ENCODE results near the gene OTOP3.

The OTOP3 gene

GRCh38 chr17:74924250-74924948, 11.3 kb upstream of the OTOP3 start, which contains the start of gene OTOP2:
Gene OTOP2 (plus strand): TSS chr17:74924273. CDS start chr17:74924633, 360 bp downstream.
- no peak; the same call in 1 of the 3 replicates for ATAC-seq
- TF ChIP-seq PPARA (CRISPR knock-in tag; IDR thresholded peaks at IDR 0.05; ENCODE audit: borderline replicate concordance) (no peak), PATZ1 (CRISPR knock-in tag; IDR thresholded peaks at IDR 0.05; ENCODE audit: borderline replicate concordance) (no peak), BACH2 (CRISPR knock-in tag; IDR thresholded peaks at IDR 0.05; ENCODE audit: borderline replicate concordance) (no peak), ZC3H10 (CRISPR knock-in tag; IDR thresholded peaks at IDR 0.05) (no peak), ZNF8 (CRISPR knock-in tag; IDR thresholded peaks at IDR 0.05) (no peak), TOX (CRISPR knock-in tag; IDR thresholded peaks at IDR 0.05; ENCODE audit: borderline replicate concordance) (no peak), TCF4 (CRISPR knock-in tag; IDR thresholded peaks at IDR 0.05; ENCODE audit: borderline replicate concordance) (no peak), ZFP30 (CRISPR knock-in tag; IDR thresholded peaks at IDR 0.05) (no peak), GLIS3 (CRISPR knock-in tag; IDR thresholded peaks at IDR 0.05) (no peak), CREB5 (CRISPR knock-in tag; IDR thresholded peaks at IDR 0.05; ENCODE audit: low read depth) (no peak), SNAI2 (CRISPR knock-in tag; IDR thresholded peaks at IDR 0.05) (no peak), ARNTL (CRISPR knock-in tag; IDR thresholded peaks at IDR 0.05; ENCODE audit: borderline replicate concordance, low read depth) (no peak), ZNF565 (CRISPR knock-in tag; conservative IDR thresholded peaks at IDR 0.05; ENCODE audit: low read depth) (no peak), TSHZ2 (CRISPR knock-in tag; IDR thresholded peaks at IDR 0.05) (no peak), CSRNP3 (CRISPR knock-in tag; IDR thresholded peaks at IDR 0.05) (no peak), ISL1 (CRISPR knock-in tag; IDR thresholded peaks at IDR 0.05) (no peak), RARB (CRISPR knock-in tag; IDR thresholded peaks at IDR 0.05) (no peak), POU6F1 (CRISPR knock-in tag; IDR thresholded peaks at IDR 0.05; ENCODE audit: borderline replicate concordance, low read depth) (no peak), ESRRG (CRISPR knock-in tag; IDR thresholded peaks at IDR 0.05) (no peak), CSDC2 (CRISPR knock-in tag; IDR thresholded peaks at IDR 0.05) (no peak)

- TF ChIP-seq SNAI2 (CRISPR knock-in tag; IDR thresholded peaks at IDR 0.05) (no peak), TOX (CRISPR knock-in tag; IDR thresholded peaks at IDR 0.05; ENCODE audit: borderline replicate concordance) (no peak), ZFP3 (CRISPR knock-in tag; IDR thresholded peaks at IDR 0.05) (no peak), TCF4 (CRISPR knock-in tag; IDR thresholded peaks at IDR 0.05; ENCODE audit: borderline replicate concordance) (no peak), OSR1 (CRISPR knock-in tag; IDR thresholded peaks at IDR 0.05) (no peak), PPARA (CRISPR knock-in tag; IDR thresholded peaks at IDR 0.05; ENCODE audit: borderline replicate concordance) (no peak), ZNF70 (CRISPR knock-in tag; IDR thresholded peaks at IDR 0.05) (no peak), BACH2 (CRISPR knock-in tag; IDR thresholded peaks at IDR 0.05; ENCODE audit: borderline replicate concordance) (no peak)
- ATAC-seq = no peak
These were observed 10.5 kb upstream of the OTOP3 start for GRCh38 chr17:74925242-74925641.
